ENCODE data around the gene RNF208.

RNF208 gene

DNA sequence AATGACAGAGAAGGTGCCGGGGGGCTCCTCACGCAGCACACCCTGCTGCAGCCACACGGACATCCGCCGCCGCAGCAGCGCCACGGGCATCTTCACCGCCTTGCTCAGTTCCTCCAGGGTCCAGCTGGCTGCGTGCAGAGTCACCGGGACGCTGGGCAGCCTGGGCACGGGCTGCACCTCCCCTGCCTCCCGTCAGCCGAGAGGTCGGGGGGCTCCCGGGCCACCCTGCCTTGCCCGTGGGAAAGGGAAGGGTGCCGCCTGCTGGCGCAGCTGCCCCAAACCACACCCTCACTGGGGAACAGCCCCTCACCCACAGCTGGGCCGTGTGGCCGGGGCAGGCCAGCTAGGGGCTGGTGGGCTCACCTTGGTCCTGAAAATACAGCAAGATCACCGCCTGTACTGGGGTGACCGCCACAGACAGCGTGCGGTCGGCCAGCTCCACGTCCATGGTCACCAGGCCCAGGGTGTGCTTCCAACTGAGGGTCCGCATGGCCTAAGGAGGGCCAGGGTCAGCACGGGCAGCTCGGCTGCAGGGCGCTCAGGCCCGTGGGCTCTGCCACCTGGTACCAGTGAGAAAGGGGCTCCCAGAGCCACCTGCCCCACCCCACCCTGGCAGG lies 46.6 kb downstream of the RNF208 start:
- H2AFZ ChIP-seq (ENCODE audit: low read depth, low read length) = no peak overlapping the region
- no peaks in the 10 kb centered on the region for H3K27me3 ChIP-seq (ENCODE audit: insufficient read depth, low read length, poor library complexity)
- H3K36me3 ChIP-seq (ENCODE audit: insufficient read depth, low read length) = peaks cover 7% of the 10 kb centered on the region
- H3K9ac ChIP-seq (ENCODE audit: low read depth, low read length) = no peak overlapping the region
- H3K4me2 ChIP-seq (ENCODE audit: insufficient read depth, low read length) = no peak overlapping the region
- no peaks in the 10 kb centered on the region for H3K9me3 ChIP-seq (ENCODE audit: insufficient read depth, low read length, severe bottlenecking)
- H3K27ac ChIP-seq (ENCODE audit: low read length) = no peak overlapping the region
- ATAC-seq (ENCODE audit: insufficient read depth, low read depth) = peak; percentile 66
- no peaks in the 10 kb centered on the region for H3K79me2 ChIP-seq (ENCODE audit: insufficient read depth, low read length)
- H3K4me1 ChIP-seq (ENCODE audit: insufficient read depth, low read length) = no peaks in the 10 kb centered on the region
- H3K4me3 ChIP-seq (ENCODE audit: low read depth in 1 of 2, low read length in 2 of 2) = no peak overlapping the region
- H4K20me1 ChIP-seq (ENCODE audit: insufficient read depth, low read length) = peaks cover 35% of the 10 kb centered on the region
- DNase-seq = peak; percentile 43
- no peak for TF ChIP-seq EZH2 (IDR thresholded peaks at IDR 0.05; ENCODE audit: borderline replicate concordance, low read depth, low read length, severe bottlenecking)
- TF ChIP-seq CTCF (IDR thresholded peaks at IDR 0.05; ENCODE audit: borderline replicate concordance, extremely low read depth, low read length, poor library complexity, severe bottlenecking) = peak; percentile 60

DNA sequence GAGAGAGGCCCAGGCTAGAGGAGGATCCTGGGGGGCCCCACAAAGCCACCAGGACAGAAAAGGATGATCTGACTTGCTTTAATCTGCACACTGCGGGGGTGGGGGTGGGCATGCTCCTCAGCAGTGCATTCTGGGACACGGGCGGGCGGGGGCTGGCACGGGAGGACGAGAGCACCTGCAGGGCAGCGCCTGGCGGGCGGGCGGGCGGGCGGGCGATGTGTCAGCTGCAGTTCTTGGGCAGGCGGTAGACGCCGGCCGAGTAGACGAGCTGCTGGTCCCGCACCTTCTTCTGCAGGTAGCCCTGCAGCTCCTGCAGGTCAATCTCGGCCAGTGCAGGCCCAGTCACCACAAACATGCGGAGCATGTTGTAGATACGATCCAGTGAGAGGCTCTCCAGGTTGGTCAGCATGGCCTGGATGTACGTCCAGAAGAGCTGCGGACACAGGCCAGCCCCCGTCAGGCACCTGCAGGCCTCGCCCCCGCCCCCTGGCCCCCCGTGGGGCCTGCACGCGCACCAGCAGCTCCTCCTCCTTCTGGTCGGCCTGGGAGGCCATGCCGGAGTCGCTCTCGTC lies 47.2 kb downstream of the RNF208 start:
- Histone ChIP-seq H3K9ac (ENCODE audit: low read depth, low read length) (no peak overlapping the region), H3K79me2 (ENCODE audit: insufficient read depth, low read length) (no peaks in the 10 kb centered on the region), H3K4me3 (ENCODE audit: low read depth in 1 of 2, low read length in 2 of 2) (no peak overlapping the region), H3K27ac (ENCODE audit: low read length) (no peak overlapping the region), H3K4me1 (ENCODE audit: insufficient read depth, low read length) (no peaks in the 10 kb centered on the region), H2AFZ (ENCODE audit: low read depth, low read length) (no peak overlapping the region), H3K4me2 (ENCODE audit: insufficient read depth, low read length) (no peak overlapping the region), H3K27me3 (ENCODE audit: insufficient read depth, low read length, poor library complexity) (no peaks in the 10 kb centered on the region), H4K20me1 (ENCODE audit: insufficient read depth, low read length) (peaks cover 35% of the 10 kb centered on the region), H3K9me3 (ENCODE audit: insufficient read depth, low read length, severe bottlenecking) (no peaks in the 10 kb centered on the region), H3K36me3 (ENCODE audit: insufficient read depth, low read length) (peaks cover under 1% of the 10 kb centered on the region)
- peak; percentile 65 for DNase-seq
- TF ChIP-seq EZH2 (IDR thresholded peaks at IDR 0.05; ENCODE audit: borderline replicate concordance, low read depth, low read length, severe bottlenecking) = no peak
- no peak for TF ChIP-seq CTCF (IDR thresholded peaks at IDR 0.05; ENCODE audit: borderline replicate concordance, extremely low read depth, low read length, poor library complexity, severe bottlenecking)
- ATAC-seq (ENCODE audit: insufficient read depth, low read depth) = peak; percentile 71

DNA sequence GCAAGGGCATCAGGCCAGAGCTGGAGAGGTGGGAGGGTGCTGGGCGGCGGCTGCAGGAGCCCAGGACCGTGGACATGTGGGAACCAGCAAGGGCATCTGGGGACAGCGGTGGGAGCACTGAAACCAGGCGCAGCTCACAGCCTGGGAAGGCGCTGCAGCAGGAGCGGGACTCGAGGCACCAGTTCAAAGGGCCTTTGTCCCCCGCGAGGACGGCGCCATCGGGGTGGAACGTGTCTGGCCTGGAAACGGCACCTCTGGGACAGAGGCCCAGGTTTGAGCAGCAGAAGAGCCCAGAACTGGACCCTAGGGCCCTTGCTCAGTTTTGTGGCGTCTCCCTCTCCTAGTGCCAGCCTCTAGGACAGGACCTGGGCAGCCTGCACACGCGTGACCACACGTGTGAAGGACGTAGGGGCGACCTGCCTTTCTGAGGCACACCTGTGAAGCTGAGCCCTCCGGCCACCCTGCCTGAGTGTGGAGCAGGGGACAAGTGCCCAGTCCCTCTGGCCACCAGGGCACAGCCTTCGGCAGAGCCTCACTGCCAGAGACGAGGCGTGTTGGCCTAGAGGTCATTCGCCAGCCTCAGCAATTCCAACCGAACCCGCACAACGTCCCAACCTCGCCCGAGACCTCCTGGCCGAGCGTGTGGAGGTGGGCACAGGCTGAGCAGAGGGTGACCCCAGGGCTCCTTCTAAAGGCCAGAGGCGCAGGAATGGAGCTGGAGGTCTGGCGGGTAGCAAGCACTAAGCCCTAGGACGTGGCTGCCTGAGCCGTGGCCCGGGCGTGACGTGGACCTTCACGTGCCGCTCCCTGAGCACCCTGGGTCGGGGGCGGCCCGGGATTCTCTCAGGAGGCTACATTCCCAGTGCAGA lies 48.0 kb downstream of the RNF208 start:
- Histone ChIP-seq H3K79me2 (ENCODE audit: insufficient read depth, low read length) (no peaks in the 10 kb centered on the region), H3K4me3 (ENCODE audit: low read depth in 1 of 2, low read length in 2 of 2) (no peak overlapping the region), H3K27me3 (ENCODE audit: insufficient read depth, low read length, poor library complexity) (peaks cover 6% of the 10 kb centered on the region), H3K36me3 (ENCODE audit: insufficient read depth, low read length) (no peaks in the 10 kb centered on the region), H4K20me1 (ENCODE audit: insufficient read depth, low read length) (peaks cover 35% of the 10 kb centered on the region), H3K4me1 (ENCODE audit: insufficient read depth, low read length) (no peaks in the 10 kb centered on the region), H2AFZ (ENCODE audit: low read depth, low read length) (no peak overlapping the region), H3K27ac (ENCODE audit: low read length) (no peak overlapping the region), H3K4me2 (ENCODE audit: insufficient read depth, low read length) (no peak overlapping the region), H3K9ac (ENCODE audit: low read depth, low read length) (no peak overlapping the region), H3K9me3 (ENCODE audit: insufficient read depth, low read length, severe bottlenecking) (no peaks in the 10 kb centered on the region)
- ATAC-seq (ENCODE audit: insufficient read depth, low read depth) (no peak; the same call in 1 of the 3 replicates), DNase-seq (no peak)
- TF ChIP-seq EZH2 (IDR thresholded peaks at IDR 0.05; ENCODE audit: borderline replicate concordance, low read depth, low read length, severe bottlenecking) (no peak), CTCF (IDR thresholded peaks at IDR 0.05; ENCODE audit: borderline replicate concordance, extremely low read depth, low read length, poor library complexity, severe bottlenecking) (no peak)
